Keratinocyte (primary cell): Measurements from ENCODE around the gene TTLL6. TPM values are rescaled to one million over a fixed set of nuclear protein-coding genes. Genes with fewer than 3 reads are reported as not detected.
A peak's percentile ranks its signal among the peaks of the same experiment; 100 is the strongest.

Experiments used
- DNase-seq: peaks from one replicate; pipeline ENCODE4 v3.0.0-alpha.2; 2011; ENCODE audit warnings: low read depth, missing footprints, low spot score
- FAIRE-seq: peaks from 2 replicates; lab custom pipeline; 2011; peaks lifted over from hg19 to GRCh38; lab: Jason Lieb, UNC
- H2AFZ ChIP-seq: 2 replicates; pipeline ENCODE4 v1.6.0; 2012; ENCODE audit warnings: low read length, control low read depth, inconsistent platforms; ENCODE audit not compliant: control insufficient read depth
- H3K27ac ChIP-seq: 2 replicates; pipeline ENCODE4 v1.5.1; 2011; ENCODE audit warnings: low read length; ENCODE audit not compliant: control insufficient read depth, insufficient read depth
- H3K27me3 ChIP-seq: 3 replicates; pipeline ENCODE4 v1.6.0; 2011; ENCODE audit warnings: low read length; ENCODE audit not compliant: control insufficient read depth, insufficient read depth; ENCODE audit errors: extremely low read depth
- H3K36me3 ChIP-seq, 2 experiments: 2 replicates in 1 of 2; 3 replicates in 1 of 2; pipeline ENCODE4 v1.5.1; 2011; ENCODE audit warnings: low read length in 2 of 2, mild to moderate bottlenecking in 1 of 2; ENCODE audit not compliant: control insufficient read depth in 2 of 2, insufficient read depth in 2 of 2; ENCODE audit errors: extremely low read depth in 1 of 2
- H3K4me1 ChIP-seq: 3 replicates; pipeline ENCODE4 v1.5.1; 2011; ENCODE audit warnings: low read length; ENCODE audit not compliant: control insufficient read depth, insufficient read depth; ENCODE audit errors: extremely low read depth
- H3K4me2 ChIP-seq: 3 replicates; pipeline ENCODE4 v1.6.0; 2011; ENCODE audit warnings: low read depth, low read length; ENCODE audit not compliant: control insufficient read depth, insufficient read depth; ENCODE audit errors: extremely low read depth
- H3K4me3 ChIP-seq, 3 experiments: fragments of 200-600 bp in 1 of 3; sonication (generic) in 1 of 3; 2 replicates in 2 of 3; 3 replicates in 1 of 3; pipeline ENCODE4 v1.5.1; 2011 to 2016; ENCODE audit warnings: low read length in 3 of 3, mild to moderate bottlenecking in 3 of 3, control low read depth in 2 of 3, inconsistent platforms in 1 of 3, low read depth in 1 of 3, mixed read lengths in 1 of 3, mixed run types in 1 of 3, moderate library complexity in 1 of 3; ENCODE audit not compliant: control insufficient read depth in 2 of 3, insufficient read depth in 2 of 3; ENCODE audit errors: extremely low read depth in 1 of 3
- H3K79me2 ChIP-seq: 2 replicates; pipeline ENCODE4 v1.6.0; 2012; ENCODE audit warnings: low read length; ENCODE audit not compliant: control insufficient read depth, insufficient read depth
- H3K9ac ChIP-seq: 3 replicates; pipeline ENCODE4 v1.6.0; 2011; ENCODE audit warnings: low read length; ENCODE audit not compliant: control insufficient read depth, insufficient read depth; ENCODE audit errors: extremely low read depth
- H3K9me1 ChIP-seq: 3 replicates; pipeline ENCODE4 v1.6.0; 2011; ENCODE audit warnings: low read length; ENCODE audit not compliant: control insufficient read depth, insufficient read depth; ENCODE audit errors: extremely low read depth
- H3K9me3 ChIP-seq: 2 replicates; pipeline ENCODE4 v1.5.1; 2012; ENCODE audit warnings: low read depth, low read length; ENCODE audit not compliant: control insufficient read depth
- H4K20me1 ChIP-seq: 3 replicates; pipeline ENCODE4 v1.6.0; 2011; ENCODE audit warnings: low read length; ENCODE audit not compliant: control insufficient read depth, insufficient read depth; ENCODE audit errors: extremely low read depth
- EZH2 ChIP-seq: IDR thresholded peaks from one replicate; pipeline ENCODE4 v1.6.1; 2012; ENCODE audit warnings: inconsistent platforms, mild to moderate bottlenecking, low read length, moderate library complexity
- dilution Hi-C: fragments of 300-500 bp; cut with MboI; formaldehyde crosslinking; loops from one replicate; pipeline ENCODE4 v1.7.0; 2020; ENCODE audit warnings: low sequenced_read_pairs; ENCODE audit not compliant: extremely low pct_ligation_motif_present
- polyA plus RNA-seq, 5 experiments: library from polyadenylated mRNA; depleted of rRNA in 3 of 5; stranded (reverse) in 3 of 5; stranded (forward) in 1 of 5; unstranded in 1 of 5; fragments of >200 nt; gene quantifications; 1 replicate in 1 of 5; 2 replicates in 3 of 5; 3 replicates in 1 of 5; pipeline versions ENCODE4 v1.2.1 to v1.2.3, GENCODE V29; 2011 to 2012; ENCODE audit warnings: missing spikeins in 2 of 5, low read depth in 1 of 5, low replicate concordance in 1 of 5
- TF ChIP-seq, protein P1 (sequence below), 3 experiments: IDR thresholded peaks in 1 of 3; conservative IDR thresholded peaks in 1 of 3; optimal IDR thresholded peaks in 1 of 3; 2 replicates in 2 of 3; 3 replicates in 1 of 3; pipeline versions ENCODE3 to v1.5.1; 2011; ENCODE audit warnings: low read length in 3 of 3, mild to moderate bottlenecking in 3 of 3, moderate library complexity in 2 of 3, control low read depth in 1 of 3, inconsistent platforms in 1 of 3; ENCODE audit not compliant: insufficient read depth in 2 of 3; ENCODE audit errors: extremely low read depth in 1 of 3

TTLL6 gene
- polyA plus RNA-seq, 1 donor (not counting 4 experiments of a cell fraction or from before 2014, with no cell fraction given), result not detected

DNA sequence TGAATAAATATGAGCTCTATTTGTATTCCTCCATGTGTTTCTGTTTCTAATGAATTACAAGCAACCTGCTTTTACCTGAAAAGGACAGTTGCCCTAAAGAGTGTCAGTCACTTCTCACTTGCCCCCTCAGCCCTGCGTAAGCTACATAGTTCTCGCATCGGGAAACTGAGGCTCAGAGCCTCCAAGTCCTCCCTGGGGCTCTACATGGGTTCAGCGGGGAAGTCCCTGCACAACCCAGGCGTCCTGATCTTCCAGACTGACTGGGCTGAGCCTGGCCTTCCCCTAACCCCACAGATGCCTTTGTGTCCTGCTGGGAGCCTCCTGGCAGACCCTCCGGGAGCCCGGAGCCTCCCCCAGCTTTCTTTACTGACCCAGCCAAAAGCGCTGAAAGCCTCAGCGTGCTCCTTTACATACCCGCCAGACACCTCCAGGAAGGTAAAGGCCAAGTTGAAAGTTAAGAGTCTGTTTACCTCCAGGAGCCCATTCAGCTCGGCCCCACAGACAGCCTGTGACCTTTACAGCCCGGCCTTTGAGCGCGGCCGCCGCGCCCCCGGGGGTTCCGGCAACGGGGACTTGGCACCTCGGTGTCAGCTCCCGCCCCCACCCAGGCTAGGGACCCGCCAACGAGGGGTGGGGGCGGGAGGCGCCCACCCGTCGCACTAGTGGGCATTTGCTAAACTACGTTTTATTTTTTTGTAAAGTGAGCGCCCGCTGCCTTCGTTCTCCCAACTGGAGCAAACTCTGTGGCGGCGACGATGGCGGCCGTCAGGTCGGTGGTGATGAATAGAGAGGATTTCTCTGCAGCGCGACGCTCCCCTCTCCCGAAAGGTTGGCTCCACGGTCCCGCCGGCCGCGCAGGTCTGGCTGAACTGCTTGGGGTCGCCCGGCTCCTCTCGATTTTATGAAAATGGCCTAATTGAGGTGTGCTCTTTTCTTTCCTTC, 84.1 kb downstream of the TTLL6 start:
- Histone ChIP-seq H3K27ac (no peak overlapping the region), H3K9ac (no peak overlapping the region), H3K9me3 (no peaks in the 10 kb centered on the region), H3K4me1 (no peaks in the 10 kb centered on the region), H3K36me3 (no peaks in the 10 kb centered on the region), H3K9me1 (no peaks in the 10 kb centered on the region), H2AFZ (no peak overlapping the region), H3K4me3 (no peak overlapping the region), H3K79me2 (no peaks in the 10 kb centered on the region), H3K27me3 (peaks cover 97% of the 10 kb centered on the region), H4K20me1 (peaks cover 2% of the 10 kb centered on the region), H3K4me2 (no peak overlapping the region)
- dilution Hi-C loops, result no loop called here
- DNase-seq (no peak), FAIRE-seq (no peak)
- peak; percentile 90 for TF ChIP-seq EZH2
- TF ChIP-seq, protein P1, sequence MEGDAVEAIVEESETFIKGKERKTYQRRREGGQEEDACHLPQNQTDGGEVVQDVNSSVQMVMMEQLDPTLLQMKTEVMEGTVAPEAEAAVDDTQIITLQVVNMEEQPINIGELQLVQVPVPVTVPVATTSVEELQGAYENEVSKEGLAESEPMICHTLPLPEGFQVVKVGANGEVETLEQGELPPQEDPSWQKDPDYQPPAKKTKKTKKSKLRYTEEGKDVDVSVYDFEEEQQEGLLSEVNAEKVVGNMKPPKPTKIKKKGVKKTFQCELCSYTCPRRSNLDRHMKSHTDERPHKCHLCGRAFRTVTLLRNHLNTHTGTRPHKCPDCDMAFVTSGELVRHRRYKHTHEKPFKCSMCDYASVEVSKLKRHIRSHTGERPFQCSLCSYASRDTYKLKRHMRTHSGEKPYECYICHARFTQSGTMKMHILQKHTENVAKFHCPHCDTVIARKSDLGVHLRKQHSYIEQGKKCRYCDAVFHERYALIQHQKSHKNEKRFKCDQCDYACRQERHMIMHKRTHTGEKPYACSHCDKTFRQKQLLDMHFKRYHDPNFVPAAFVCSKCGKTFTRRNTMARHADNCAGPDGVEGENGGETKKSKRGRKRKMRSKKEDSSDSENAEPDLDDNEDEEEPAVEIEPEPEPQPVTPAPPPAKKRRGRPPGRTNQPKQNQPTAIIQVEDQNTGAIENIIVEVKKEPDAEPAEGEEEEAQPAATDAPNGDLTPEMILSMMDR (optimal IDR thresholded peaks at IDR 0.05 in 1 of 3, IDR thresholded peaks at IDR 0.05 in 1 of 3, conservative IDR thresholded peaks at IDR 0.05 in 1 of 3; ENCODE audit: extremely low read depth in 1 of 3, insufficient read depth in 2 of 3, low read length in 3 of 3), result no peak

DNA sequence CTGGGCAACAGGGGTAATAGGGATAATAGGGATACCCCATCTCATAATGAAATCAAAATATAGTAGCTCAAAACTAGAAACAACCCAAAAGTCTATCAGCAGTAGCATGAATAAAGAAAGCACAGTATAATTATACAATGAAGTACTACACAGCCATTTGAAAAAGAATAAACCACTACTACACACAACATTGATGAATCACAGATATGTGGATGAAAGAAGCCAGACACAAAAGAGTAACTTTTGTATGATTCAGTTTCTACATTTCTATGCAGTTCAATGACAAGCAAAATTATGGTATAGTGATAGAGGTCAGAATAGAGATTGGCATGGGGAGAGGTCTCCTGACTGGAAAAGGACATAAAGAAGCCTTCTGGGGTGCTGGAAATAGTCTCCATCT, 85.7 kb downstream of the TTLL6 start:
- no peak overlapping the region for H3K4me3 ChIP-seq
- DNase-seq, result no peak
- FAIRE-seq, result no peak
- H3K4me2 ChIP-seq, result no peak overlapping the region
- H4K20me1 ChIP-seq, result peaks cover 2% of the 10 kb centered on the region
- no peak for TF ChIP-seq EZH2
- TF ChIP-seq, protein P1 (optimal IDR thresholded peaks at IDR 0.05 in 1 of 3, IDR thresholded peaks at IDR 0.05 in 1 of 3, conservative IDR thresholded peaks at IDR 0.05 in 1 of 3; ENCODE audit: extremely low read depth in 1 of 3, insufficient read depth in 2 of 3, low read length in 3 of 3), result no peak
- no peaks in the 10 kb centered on the region for H3K36me3 ChIP-seq
- no peak overlapping the region for H3K27ac ChIP-seq
- H3K27me3 ChIP-seq, result peaks cover 98% of the 10 kb centered on the region
- no peaks in the 10 kb centered on the region for H3K9me1 ChIP-seq
- H3K4me1 ChIP-seq, result no peaks in the 10 kb centered on the region
- H3K9ac ChIP-seq, result no peak overlapping the region
- H3K79me2 ChIP-seq, result no peaks in the 10 kb centered on the region
- dilution Hi-C loops, result no loop called here
- no peaks in the 10 kb centered on the region for H3K9me3 ChIP-seq
- H2AFZ ChIP-seq, result no peak overlapping the region
